ENCODE measurements around the gene PRELP.
"Not testable (repeated sequence)": the region's sequence is repeated elsewhere in the genome, so short reads cannot be mapped to it uniquely, and the experiment has no call there.

Gene PRELP

DNA sequence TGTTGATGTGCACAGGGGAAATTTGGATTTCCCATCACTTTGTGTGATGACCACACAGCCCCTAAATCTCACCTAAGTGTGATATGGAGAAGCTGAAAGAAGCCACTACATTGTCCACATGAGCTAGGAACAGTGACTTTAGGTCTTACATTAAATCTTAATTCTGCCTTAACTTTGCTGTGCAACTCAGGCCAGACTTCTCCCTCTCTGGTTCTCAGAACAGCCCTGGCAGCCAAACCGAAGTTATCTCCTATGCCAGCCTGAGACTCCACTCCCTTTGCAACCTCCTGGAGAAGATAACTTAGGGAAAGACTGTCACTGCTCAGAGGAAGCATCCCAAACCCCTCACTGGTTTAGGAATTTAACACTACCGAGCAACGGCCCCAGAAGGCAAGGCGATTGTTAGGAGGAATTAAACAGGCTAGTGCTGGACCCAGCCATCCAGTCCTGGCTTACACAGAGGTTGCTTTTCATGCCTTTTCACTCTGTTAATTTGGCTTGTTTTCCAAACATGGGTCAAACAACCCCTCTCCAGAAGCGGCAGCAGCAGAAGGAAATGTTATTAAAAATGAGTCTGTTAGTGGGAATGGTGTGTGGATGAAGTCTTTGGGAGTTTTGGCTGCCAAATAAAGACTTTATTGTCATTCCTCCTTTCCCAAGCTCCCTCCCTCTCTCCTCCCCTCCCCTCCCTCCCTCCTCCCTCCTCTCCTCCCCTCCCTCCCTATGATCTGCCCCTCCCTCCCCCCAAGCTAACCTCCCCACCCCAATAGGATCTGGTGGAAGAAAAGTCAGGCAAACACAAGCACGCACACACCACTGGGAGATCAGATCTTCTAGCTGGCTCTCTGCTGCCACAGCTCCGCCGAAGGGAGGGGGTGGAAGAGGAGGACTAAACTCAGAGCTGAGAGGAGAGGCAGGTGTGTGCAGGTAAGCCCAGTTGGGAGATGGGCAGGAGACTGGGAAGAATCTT, at the start of gene PRELP:
Gene PRELP (plus strand): TSS at position 795 of the 970 bp plus-strand sequence. CDS start 7,379 bp downstream, outside the sequence.
- DNase-seq (ENCODE audit: extremely low spot score, insufficient read length, low read depth) (no peak), FAIRE-seq (no peak)

DNA sequence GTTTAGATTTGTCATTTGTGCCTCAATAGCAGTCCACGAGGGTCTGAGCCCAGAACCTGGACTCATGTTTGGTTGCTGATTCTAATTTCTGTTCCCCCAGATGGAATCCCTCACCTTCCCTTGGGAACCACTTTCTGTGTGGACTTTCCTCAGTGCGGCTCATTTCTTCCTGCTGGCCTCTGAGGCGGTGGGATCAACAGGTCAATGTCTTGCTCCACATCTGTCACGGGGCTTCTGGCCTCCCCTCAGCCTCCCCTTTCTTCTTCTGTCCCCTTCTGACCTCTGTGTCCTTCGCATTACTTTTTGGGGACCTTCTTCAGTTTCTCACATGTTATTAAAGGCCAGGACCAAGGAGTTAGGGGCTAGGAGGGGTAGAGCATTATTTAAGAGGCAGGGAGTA, 49.2 kb upstream of the PRELP start:
- no peak for DNase-seq (ENCODE audit: extremely low spot score, insufficient read length, low read depth)

DNA sequence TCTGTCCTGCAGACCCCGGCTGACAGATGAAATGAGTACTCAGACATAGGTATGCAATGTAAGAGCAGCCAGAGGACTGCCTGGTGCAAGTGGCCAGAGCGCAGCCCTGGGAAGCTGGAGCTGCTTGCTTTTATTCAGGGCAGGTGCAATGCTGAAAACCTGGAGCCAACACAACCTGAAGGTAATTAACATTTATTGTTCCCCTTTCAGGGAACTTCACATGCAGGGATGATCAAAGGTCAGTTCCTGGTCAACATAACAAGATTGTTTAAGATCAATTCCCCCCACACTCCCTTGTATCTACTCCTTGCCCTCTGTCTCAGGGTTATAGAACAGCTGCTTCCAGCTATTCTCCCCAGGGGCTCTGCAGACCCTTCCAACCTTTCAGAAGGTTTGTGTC, 48.7 kb upstream of the PRELP start:
- DNase-seq (ENCODE audit: extremely low spot score, insufficient read length, low read depth) (no peak), FAIRE-seq (no peak)

More for the DNA sequence above, 49.2 kb upstream of the PRELP start:
- no peak for FAIRE-seq

DNA sequence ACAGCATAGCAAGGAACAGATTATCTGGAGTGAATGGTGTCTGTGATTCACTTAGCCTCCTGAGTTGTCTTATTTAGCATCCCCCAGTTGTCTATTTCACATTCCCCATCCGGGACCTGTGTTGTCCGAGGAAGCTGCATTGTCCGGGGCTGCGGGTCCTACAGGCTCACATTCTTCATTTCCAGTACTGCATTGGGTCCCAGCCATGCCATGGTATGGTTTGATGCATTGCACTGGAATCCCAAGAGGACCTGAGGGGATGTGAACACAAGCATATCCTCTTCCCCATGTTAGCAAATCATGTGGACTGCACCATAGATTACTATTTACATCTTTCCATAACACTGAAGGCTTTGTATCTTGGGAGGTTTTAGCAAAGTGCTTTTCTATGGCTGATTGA, 48.2 kb upstream of the PRELP start:
- no peak for DNase-seq (ENCODE audit: extremely low spot score, insufficient read length, low read depth)

GRCh38 chr1:203428981-203429599, 46.5 kb upstream of the PRELP start:
- FAIRE-seq (peak; percentile 70), DNase-seq (ENCODE audit: extremely low spot score, insufficient read length, low read depth) (no peak)

More for the DNA sequence above, 48.2 kb upstream of the PRELP start:
- no peak for FAIRE-seq

- no peak for DNase-seq (ENCODE audit: extremely low spot score, insufficient read length, low read depth)
- no peak for FAIRE-seq
Observed at GRCh38 chr1:203435615-203436014, 40.0 kb upstream of the PRELP start.

GRCh38 chr1:203437696-203438315, 37.8 kb upstream of the PRELP start:
- FAIRE-seq, result no peak
- no peak for DNase-seq (ENCODE audit: extremely low spot score, insufficient read length, low read depth)

DNA sequence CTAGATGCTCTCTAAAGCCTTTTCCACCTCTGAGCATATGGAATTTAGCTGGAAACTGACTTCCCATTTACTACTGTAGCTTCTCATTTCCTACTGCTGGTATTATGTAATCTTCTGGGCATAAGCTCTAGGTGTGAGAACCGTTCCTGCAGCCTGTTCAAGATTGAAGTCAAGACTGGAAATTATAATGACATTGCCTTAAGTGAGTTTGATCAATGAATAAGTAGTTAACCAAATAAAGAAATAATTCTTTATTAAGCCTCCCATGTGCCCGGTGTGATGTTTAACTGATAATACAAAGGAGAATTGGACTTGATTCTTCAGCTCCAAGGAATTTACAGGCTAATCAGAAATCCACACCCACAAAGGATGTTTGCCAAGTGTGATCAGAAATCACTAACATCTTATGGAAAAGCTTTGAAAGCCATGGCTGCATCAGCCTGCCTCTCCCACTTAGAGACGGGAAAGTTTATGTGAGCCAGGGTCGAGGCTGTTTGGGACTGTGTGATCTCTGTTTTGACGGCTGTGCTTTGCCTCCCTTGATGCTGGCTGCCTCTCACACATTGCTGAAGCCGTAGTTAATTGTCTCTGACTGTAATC, 36.4 kb upstream of the PRELP start:
- DNase-seq (ENCODE audit: extremely low spot score, insufficient read length, low read depth) (no peak), FAIRE-seq (no peak)

DNA sequence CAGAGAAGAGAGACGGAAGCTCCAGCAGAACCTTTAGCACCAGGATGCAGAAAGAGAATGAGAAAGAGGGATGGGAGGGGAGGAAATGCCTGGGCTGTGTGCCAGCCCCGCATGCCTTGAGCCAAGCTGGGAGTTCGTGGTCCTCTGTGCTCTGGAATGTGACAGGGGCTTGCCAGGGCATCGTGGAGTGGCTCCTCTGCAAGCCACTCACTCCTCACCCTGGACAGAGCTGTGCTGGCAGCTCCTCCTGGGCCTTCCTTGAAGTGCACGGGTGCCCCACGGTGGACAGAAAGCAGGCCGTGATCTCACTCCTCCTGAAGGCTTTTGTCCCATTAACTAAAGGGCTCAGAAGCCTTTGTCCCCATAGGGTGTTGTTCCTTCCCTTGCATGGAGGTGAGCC, 34.8 kb upstream of the PRELP start:
- FAIRE-seq, result no peak
- no peak for DNase-seq (ENCODE audit: extremely low spot score, insufficient read length, low read depth)

- FAIRE-seq (no peak), DNase-seq (ENCODE audit: extremely low spot score, insufficient read length, low read depth) (no peak)
Observed at GRCh38 chr1:203441766-203442165, 33.8 kb upstream of the PRELP start.

GRCh38 chr1:203442821-203443220, 32.8 kb upstream of the PRELP start:
- no peak for DNase-seq (ENCODE audit: extremely low spot score, insufficient read length, low read depth)
- FAIRE-seq, result no peak

GRCh38 chr1:203443296-203443695, 32.3 kb upstream of the PRELP start:
- DNase-seq (ENCODE audit: extremely low spot score, insufficient read length, low read depth), result no peak
- no peak for FAIRE-seq

DNA sequence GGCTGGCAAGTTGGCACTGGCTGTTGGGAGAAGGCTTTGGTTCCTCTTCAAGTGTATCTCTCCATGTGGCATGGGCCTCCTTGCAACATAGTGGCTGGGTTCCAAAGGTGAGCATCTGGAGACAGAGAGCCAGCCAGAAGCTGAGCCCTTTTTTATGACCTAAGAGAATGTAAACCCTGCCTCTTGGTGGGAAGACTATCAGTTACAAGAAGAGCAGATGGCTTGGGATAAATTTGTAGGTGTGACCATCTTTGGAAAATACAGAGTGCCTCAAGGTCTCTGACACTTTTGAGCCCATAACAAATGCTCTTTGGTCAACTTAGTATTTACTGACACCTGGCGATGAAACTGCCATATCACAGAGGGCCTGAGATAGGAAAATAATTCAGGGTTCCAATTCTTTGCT, 31.4 kb upstream of the PRELP start:
- FAIRE-seq (no peak), DNase-seq (ENCODE audit: extremely low spot score, insufficient read length, low read depth) (no peak)

GRCh38 chr1:203447151-203447550, 28.5 kb upstream of the PRELP start:
- DNase-seq (ENCODE audit: extremely low spot score, insufficient read length, low read depth) (no peak), FAIRE-seq (no peak)

GRCh38 chr1:203447598-203447997, 28.0 kb upstream of the PRELP start:
- not testable (repeated sequence) for FAIRE-seq; DNase-seq (ENCODE audit: extremely low spot score, insufficient read length, low read depth)

DNA sequence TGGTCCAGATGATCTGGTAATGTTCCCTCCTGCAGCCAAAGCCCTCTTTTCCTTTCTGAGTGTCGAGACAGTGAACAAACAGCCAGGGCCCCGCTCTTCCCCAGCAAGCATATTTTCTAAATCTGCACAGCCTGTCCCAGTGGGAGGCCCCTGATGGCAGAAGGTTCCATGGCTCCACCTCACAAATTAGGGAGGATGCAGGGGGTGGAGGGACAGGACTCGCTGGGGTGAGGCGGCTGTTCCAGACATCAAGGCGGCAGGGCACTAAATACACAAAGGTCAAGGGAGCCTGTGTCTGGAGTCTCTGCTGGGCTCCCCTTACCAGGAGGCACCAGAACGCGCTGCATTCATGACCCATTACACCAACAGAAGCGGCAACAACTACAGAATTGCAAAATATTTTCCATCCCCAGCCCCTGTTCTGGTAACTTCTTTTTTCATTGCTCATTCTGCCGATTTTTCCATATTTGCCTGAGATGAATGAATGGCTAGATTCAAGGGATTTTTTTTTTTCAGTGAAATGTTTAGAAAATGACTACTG, 27.0 kb upstream of the PRELP start:
- DNase-seq (ENCODE audit: extremely low spot score, insufficient read length, low read depth) (no peak), FAIRE-seq (no peak)

DNA sequence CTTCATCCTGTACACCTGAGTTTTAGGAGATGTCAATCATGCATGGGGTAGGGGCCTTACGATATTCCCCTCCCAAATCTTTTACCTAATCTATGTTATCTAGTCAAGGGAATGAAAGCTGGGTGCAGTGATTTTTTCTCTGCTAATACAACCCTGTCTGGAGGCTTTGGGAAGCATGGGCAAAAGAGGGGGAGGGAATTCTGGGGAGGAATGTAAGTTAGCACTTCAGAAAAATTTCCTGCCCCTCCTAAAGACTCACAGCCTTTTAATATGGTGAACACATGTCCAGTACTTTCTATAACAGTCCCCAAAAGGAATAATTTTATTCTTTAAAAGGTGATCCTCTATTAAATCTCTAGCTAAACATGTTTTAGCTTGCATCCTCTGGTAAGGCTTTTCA, 25.6 kb upstream of the PRELP start:
- DNase-seq (ENCODE audit: extremely low spot score, insufficient read length, low read depth) (no peak), FAIRE-seq (no peak)

- FAIRE-seq (no peak), DNase-seq (ENCODE audit: extremely low spot score, insufficient read length, low read depth) (no peak)
Observed at GRCh38 chr1:203450479-203451149, 25.0 kb upstream of the PRELP start.
